Cerebellar cortex (tissue), 1 donor: ENCODE data around the gene SEC22C.

Experiments
- DNase-seq: peaks from one replicate; pipeline ENCODE4 v3.0.0-alpha.2; 2015; ENCODE audit warnings: low spot score

The SEC22C gene

GRCh38 chr3:42498034-42498433 lies 83.7 kb downstream of the SEC22C start:
- no peak for DNase-seq
